ENCODE data around the gene ZNF277. TPM values are rescaled to one million over a fixed set of nuclear protein-coding genes. Genes with fewer than 3 reads are reported as not detected.

The ZNF277 gene
- polyA plus RNA-seq, 2 of the 4 experiments (the other 2 are of a cell fraction) = 23.4 to 31.9 TPM

DNA sequence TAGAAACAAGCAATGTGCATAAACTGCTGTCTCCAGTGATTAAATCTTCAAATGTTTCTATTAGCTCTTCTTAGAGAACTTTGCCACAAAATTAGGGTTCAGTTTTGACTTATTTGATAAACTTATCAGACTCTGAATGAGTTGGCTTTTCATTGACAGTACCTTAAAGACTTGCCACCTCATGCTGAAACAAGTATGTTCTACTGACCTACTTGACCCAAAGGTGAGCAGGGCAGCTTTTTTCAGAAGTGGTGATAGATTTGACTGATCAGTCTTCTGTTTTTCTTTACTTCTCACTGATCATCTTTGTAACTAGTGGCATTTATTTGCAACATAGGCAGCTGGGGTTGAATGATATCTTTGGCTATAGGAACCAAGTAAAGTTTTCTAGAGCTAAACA is 7.8 kb downstream of the ZNF277 start:
- no peak for FAIRE-seq
- TF ChIP-seq RAD21 (conservative IDR thresholded peaks at IDR 0.05 in 1 of 2, IDR thresholded peaks at IDR 0.05 in 1 of 2) = no peak
- no peak for TF ChIP-seq CBX8 (IDR thresholded peaks at IDR 0.05)
- TF ChIP-seq BHLHE40 (IDR thresholded peaks at IDR 0.05; ENCODE audit: low read depth, low read length) = no peak
- TF ChIP-seq POLR2A (IDR thresholded peaks at IDR 0.05; ENCODE audit: low read length) = no peak
- no peak for TF ChIP-seq HEYL (CRISPR knock-in tag; IDR thresholded peaks at IDR 0.05)
- TF ChIP-seq POLR2AphosphoS2 (conservative IDR thresholded peaks at IDR 0.05; ENCODE audit: low read length) = no peak
- TF ChIP-seq EHMT2 (IDR thresholded peaks at IDR 0.05; ENCODE audit: low read depth) = no peak
- TF ChIP-seq PHF8 (IDR thresholded peaks at IDR 0.05; ENCODE audit: borderline replicate concordance, low read depth) = no peak
- TF ChIP-seq, protein P1, sequence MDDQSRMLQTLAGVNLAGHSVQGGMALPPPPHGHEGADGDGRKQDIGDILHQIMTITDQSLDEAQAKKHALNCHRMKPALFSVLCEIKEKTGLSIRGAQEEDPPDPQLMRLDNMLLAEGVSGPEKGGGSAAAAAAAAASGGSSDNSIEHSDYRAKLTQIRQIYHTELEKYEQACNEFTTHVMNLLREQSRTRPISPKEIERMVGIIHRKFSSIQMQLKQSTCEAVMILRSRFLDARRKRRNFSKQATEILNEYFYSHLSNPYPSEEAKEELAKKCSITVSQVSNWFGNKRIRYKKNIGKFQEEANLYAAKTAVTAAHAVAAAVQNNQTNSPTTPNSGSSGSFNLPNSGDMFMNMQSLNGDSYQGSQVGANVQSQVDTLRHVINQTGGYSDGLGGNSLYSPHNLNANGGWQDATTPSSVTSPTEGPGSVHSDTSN (IDR thresholded peaks at IDR 0.05) = no peak
- no peak for TF ChIP-seq RFX5 (IDR thresholded peaks at IDR 0.05)
- TF ChIP-seq, protein P2, sequence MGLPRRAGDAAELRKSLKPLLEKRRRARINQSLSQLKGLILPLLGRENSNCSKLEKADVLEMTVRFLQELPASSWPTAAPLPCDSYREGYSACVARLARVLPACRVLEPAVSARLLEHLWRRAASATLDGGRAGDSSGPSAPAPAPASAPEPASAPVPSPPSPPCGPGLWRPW (IDR thresholded peaks at IDR 0.05) = no peak
- TF ChIP-seq RARB (CRISPR knock-in tag; IDR thresholded peaks at IDR 0.05) = no peak
- TF ChIP-seq CHD2 (IDR thresholded peaks at IDR 0.05; ENCODE audit: low read length, partially characterized antibody) = no peak
- no peak for TF ChIP-seq KDM1A (IDR thresholded peaks at IDR 0.05; ENCODE audit: low read depth)
- TF ChIP-seq EP300 (IDR thresholded peaks at IDR 0.05) = no peak
- no peak for TF ChIP-seq NR3C1 (IDR thresholded peaks at IDR 0.05)
- no peak for TF ChIP-seq HOXB5 (CRISPR knock-in tag; IDR thresholded peaks at IDR 0.05)
- TF ChIP-seq CBX2 (IDR thresholded peaks at IDR 0.05; ENCODE audit: borderline replicate concordance, low read depth) = no peak
- no peak for TF ChIP-seq GATA3 (IDR thresholded peaks at IDR 0.05; ENCODE audit: borderline replicate concordance)
- TF ChIP-seq, protein P3, sequence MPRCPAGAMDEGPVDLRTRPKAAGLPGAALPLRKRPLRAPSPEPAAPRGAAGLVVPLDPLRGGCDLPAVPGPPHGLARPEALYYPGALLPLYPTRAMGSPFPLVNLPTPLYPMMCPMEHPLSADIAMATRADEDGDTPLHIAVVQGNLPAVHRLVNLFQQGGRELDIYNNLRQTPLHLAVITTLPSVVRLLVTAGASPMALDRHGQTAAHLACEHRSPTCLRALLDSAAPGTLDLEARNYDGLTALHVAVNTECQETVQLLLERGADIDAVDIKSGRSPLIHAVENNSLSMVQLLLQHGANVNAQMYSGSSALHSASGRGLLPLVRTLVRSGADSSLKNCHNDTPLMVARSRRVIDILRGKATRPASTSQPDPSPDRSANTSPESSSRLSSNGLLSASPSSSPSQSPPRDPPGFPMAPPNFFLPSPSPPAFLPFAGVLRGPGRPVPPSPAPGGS (IDR thresholded peaks at IDR 0.05) = no peak
- DNase-seq (ENCODE audit: low read depth in 1 of 2, low spot score in 1 of 2) = no peak
- ATAC-seq = no peak
- no peak overlapping the region for H3K4me2 ChIP-seq
- H3K9me3 ChIP-seq = no peaks in the 10 kb centered on the region
- H3K4me3 ChIP-seq = no peak overlapping the region
- POLR2A ChIA-PET = no interaction called here
- H3K27ac ChIP-seq = no peak overlapping the region
- peaks cover 27% of the 10 kb centered on the region for H3K4me1 ChIP-seq
- CTCF ChIA-PET = interaction anchor here (1.1 to 1.6 kb wide), 2 partner anchors 10 to 13 kb away, joined by 3 to 5 read pairs; no protein-coding TSS in a partner anchor

DNA sequence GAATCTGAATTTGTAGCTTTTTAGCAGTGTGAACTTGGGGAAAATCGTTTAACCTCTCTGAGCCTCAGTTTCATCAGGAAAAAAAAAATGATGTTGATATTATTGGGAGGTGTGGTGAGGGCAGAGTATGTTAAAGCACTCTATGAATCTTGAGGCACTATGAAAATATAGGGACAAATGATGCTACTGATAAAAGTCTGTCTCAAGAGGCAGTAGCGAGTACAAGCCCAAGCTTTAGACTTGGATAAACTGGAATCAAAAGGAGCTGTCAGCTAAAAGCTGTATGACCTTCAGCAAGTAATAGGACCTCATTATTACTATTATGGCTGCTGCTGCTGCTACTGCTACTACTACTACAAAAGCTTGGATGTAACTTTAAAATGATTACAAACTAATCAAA is 8.4 kb downstream of the ZNF277 start:
- ChIA-PET POLR2A (no interaction called here), CTCF (interaction anchor here (1.1 to 1.6 kb wide), 3 partner anchors 11 to 123 kb away, joined by 3 to 5 read pairs (median 3); no protein-coding TSS in a partner anchor)
- TF ChIP-seq KDM1A (IDR thresholded peaks at IDR 0.05; ENCODE audit: low read depth) (no peak), MAFK (IDR thresholded peaks at IDR 0.05; ENCODE audit: partially characterized antibody) (no peak), TP53 (CRISPR knock-in tag; IDR thresholded peaks at IDR 0.05) (no peak)
- H3K9me3 ChIP-seq = no peaks in the 10 kb centered on the region
- 61% methylated on average over 2 of the region's 2 CpGs for WGBS (ENCODE audit: missing lambda C conversion rate)
- no peak overlapping the region for H3K4me3 ChIP-seq
- peaks cover 27% of the 10 kb centered on the region for H3K4me1 ChIP-seq
- H3K27ac ChIP-seq = no peak overlapping the region
- FAIRE-seq (no peak), DNase-seq (ENCODE audit: low read depth in 1 of 2, low spot score in 1 of 2) (no peak), ATAC-seq (peak; percentile 39 to 62; a peak in 3 of 6 replicates)
- no peak overlapping the region for H3K4me2 ChIP-seq

DNA sequence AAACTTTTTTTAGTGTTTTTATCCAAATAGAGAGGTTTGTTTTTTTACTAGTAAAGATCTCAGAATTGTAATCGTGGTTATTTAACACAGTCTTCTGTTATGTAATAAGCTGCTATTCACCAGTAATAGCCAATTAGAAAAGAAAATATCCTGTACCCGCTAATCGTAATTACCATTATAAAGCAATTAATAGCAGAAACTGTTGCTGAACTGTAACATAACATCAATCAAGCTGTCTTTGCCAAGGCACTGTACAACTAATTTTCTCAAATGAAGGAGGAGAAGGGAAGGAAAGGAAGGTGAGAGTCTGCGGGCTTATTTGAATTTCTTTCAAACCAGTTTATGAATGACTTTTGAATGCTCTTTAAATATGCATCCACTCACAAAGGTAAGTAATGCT is 9.3 kb downstream of the ZNF277 start:
- Histone ChIP-seq H3K4me1 (peaks cover 20% of the 10 kb centered on the region), H3K4me3 (no peak overlapping the region), H3K4me2 (no peak overlapping the region), H3K9me3 (no peaks in the 10 kb centered on the region), H3K27ac (no peak overlapping the region)
- POLR2A ChIA-PET = no interaction called here
- no peak for DNase-seq (ENCODE audit: low read depth in 1 of 2, low spot score in 1 of 2)
- WGBS (ENCODE audit: missing lambda C conversion rate) = 95% methylated on average over 4 of the region's 4 CpGs
- FAIRE-seq = no peak
- TF ChIP-seq, protein P2 (IDR thresholded peaks at IDR 0.05) = no peak
- TF ChIP-seq BHLHE40 (IDR thresholded peaks at IDR 0.05; ENCODE audit: low read depth, low read length) = no peak
- TF ChIP-seq, protein P3 (IDR thresholded peaks at IDR 0.05) = no peak
- TF ChIP-seq EP300 (IDR thresholded peaks at IDR 0.05) = no peak
- TF ChIP-seq RNF2 (IDR thresholded peaks at IDR 0.05; ENCODE audit: borderline replicate concordance, low read depth) = no peak
- TF ChIP-seq HDAC2 (IDR thresholded peaks at IDR 0.05) = no peak
- TF ChIP-seq, protein P4, sequence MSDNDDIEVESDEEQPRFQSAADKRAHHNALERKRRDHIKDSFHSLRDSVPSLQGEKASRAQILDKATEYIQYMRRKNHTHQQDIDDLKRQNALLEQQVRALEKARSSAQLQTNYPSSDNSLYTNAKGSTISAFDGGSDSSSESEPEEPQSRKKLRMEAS (IDR thresholded peaks at IDR 0.05) = no peak
- TF ChIP-seq, protein P5, sequence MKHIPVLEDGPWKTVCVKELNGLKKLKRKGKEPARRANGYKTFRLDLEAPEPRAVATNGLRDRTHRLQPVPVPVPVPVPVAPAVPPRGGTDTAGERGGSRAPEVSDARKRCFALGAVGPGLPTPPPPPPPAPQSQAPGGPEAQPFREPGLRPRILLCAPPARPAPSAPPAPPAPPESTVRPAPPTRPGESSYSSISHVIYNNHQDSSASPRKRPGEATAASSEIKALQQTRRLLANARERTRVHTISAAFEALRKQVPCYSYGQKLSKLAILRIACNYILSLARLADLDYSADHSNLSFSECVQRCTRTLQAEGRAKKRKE (CRISPR knock-in tag; IDR thresholded peaks at IDR 0.05; ENCODE audit: low read depth) = no peak
- no peak for TF ChIP-seq FOXS1 (CRISPR knock-in tag; IDR thresholded peaks at IDR 0.05)
- TF ChIP-seq CBX2 (IDR thresholded peaks at IDR 0.05; ENCODE audit: borderline replicate concordance, low read depth) = no peak
- no peak for TF ChIP-seq MAZ (IDR thresholded peaks at IDR 0.05; ENCODE audit: borderline replicate concordance, low read depth, low read length)
- no peak for TF ChIP-seq NFE2L2 (conservative IDR thresholded peaks at IDR 0.05; ENCODE audit: low read length)
- no peak for TF ChIP-seq FOSL2 (IDR thresholded peaks at IDR 0.05)
- TF ChIP-seq FOSL2 (CRISPR knock-in tag; IDR thresholded peaks at IDR 0.05) = no peak
- TF ChIP-seq RFX5 (IDR thresholded peaks at IDR 0.05) = no peak
- CTCF ChIA-PET = interaction anchor here (1.2 to 1.6 kb wide), 2 partner anchors 12 to 123 kb away, joined by 3 to 5 read pairs; no protein-coding TSS in a partner anchor
- no peak for ATAC-seq
